GM08714 (cell line): ENCODE results near the gene PPP1R3G.

Experiments
- H3K4me3 ChIP-seq: fragments of 200-500 bp; sonication (Bioruptor generic); 2 replicates; pipeline ENCODE4 v1.5.1; 2014; ENCODE audit warnings: mild to moderate bottlenecking, low read length, inconsistent platforms
- ZNF274 ChIP-seq: IDR thresholded peaks from 2 replicates; pipeline ENCODE4 v1.6.1; 2012; ENCODE audit warnings: mild to moderate bottlenecking, low read depth, low read length

PPP1R3G gene

DNA sequence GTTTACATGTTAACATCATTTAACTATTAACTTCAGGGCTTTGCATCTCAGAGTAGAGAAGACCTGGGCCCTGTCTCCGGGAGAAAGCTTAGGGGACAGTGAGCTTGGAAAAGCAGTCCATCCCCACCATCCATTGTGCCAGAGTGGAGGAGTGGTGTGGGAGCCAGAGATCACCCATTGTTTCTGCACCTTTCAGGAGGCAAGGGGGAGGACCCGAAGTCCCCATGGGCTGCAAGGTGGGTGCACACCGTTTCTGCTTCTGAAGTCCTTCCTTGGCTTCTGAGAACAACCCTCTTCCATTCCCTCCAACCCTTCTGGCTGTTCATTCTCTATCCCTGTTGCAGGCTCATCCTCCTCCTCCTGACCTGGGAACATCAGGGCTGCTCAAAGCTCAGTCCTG is 4.0 kb upstream of the PPP1R3G start:
- no peak overlapping the region for H3K4me3 ChIP-seq

GRCh38 chr6:5081955-5082354 is 3.2 kb upstream of the PPP1R3G start:
- no peak overlapping the region for H3K4me3 ChIP-seq

More for the DNA sequence above, 4.0 kb upstream of the PPP1R3G start:
- TF ChIP-seq ZNF274, result no peak

DNA sequence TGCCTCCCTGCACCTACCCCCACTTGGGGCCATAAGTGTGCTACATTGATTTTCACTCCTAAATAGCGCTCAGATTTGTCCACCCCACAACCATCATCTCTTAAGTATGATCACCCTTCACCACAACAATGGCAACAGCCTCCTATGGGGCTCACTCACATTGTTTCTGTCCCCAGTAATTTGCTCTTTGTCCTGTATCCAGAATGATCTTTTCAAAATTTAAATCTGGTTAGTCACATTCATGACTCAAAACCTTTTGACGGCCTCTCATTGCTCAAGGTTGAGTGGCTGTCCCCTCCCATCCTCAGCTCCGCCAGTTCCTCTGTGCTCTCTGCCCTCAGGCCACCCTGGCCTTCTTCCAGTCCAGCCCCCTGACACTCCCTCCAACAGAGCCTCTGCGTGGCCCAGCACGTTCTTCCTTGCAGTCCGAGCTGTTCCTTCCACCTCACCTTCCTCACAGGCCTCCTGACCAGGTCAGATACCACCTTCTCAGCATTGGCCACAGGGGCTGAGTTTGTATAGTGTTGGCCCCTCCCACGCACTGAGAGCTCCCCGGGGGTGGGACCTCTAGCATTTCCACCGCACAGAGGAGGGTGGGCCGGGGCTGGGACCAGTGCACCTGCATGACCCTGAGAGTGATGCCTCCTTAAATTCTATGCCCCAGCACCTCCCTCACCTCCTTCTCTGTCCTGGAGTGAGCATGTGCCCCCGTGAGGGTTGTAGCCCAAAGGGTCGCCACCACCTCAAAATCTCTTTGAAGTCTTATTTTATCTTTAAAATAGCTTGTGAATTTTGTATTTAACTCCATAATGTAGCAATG is 2.4 kb upstream of the PPP1R3G start:
- no peak overlapping the region for H3K4me3 ChIP-seq
- no peak for TF ChIP-seq ZNF274

More at GRCh38 chr6:5081955-5082354, 3.2 kb upstream of the PPP1R3G start:
- no peak for TF ChIP-seq ZNF274

DNA sequence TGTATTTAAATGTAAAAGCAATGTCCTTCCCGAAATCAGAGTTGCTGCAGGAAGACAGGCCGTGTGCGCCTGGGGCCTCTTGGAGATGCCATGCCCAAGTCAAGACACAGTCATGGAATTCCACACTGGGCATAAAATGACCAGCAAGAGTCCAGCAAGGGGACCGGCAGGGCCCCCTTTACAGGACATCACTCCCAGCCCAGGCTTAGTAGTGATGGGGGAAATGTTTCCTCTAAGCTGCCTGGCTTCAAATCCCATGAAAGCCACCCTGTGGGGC is 1.9 kb upstream of the PPP1R3G start:
- no peak for TF ChIP-seq ZNF274
- no peak overlapping the region for H3K4me3 ChIP-seq

DNA sequence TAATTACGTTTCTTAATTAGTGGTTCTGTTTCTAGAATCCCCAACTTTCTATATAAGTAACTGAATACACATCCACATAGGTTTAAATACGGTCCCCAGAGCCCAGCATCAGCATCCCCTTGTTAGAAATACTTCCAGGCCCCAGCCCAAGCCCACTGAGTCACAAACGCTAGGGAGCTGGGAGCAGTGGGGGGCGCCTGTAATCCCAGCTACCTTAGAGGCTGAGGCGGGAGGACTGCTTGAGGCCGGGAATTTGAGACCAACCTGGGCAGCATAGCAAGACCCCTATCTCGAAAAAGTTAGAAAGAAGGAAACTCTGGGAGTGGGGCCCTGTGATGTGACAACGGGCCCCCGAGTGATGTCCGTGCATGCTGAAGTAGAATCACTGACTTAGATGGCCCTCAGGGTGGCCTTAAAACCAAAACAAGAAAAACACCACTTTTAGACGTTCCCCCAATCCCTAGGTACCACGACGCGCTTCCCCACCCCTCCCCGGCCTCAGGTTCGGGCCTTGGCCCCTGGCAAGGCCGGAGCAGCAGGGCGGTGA is 1.3 kb upstream of the PPP1R3G start:
- TF ChIP-seq ZNF274, result no peak
- no peak overlapping the region; the same call in 1 of the 2 replicates for H3K4me3 ChIP-seq

DNA sequence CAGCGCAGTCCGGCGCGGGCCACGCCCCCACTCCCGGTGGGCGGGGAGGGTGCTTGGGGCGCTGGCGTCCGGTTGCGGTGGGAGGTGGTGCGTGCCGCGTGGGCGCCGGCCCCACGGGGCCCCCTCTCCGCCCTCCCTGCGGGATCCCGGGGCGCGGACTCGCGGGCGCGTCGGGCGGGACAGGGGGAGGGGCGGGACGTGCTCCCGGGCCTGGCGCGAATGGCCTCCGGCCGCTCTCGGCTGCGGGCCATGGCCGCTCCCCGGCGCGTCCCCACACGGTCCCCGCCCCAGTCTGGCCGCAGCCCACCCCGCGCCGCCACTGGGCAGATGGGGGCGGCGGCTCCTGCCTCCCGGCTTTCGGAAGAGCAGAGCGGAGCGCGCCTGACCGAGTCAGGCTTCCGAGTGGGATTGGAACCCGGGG is 771 bp upstream of the PPP1R3G start:
- TF ChIP-seq ZNF274, result no peak
- H3K4me3 ChIP-seq, result peak overlapping the region; percentile 41; the same call in 1 of the 2 replicates

- TF ChIP-seq ZNF274, result no peak
- peak overlapping the region; percentile 41; the same call in 1 of the 2 replicates for H3K4me3 ChIP-seq
Observed at GRCh38 chr6:5085648-5086293, 630 bp downstream of the PPP1R3G start.

DNA sequence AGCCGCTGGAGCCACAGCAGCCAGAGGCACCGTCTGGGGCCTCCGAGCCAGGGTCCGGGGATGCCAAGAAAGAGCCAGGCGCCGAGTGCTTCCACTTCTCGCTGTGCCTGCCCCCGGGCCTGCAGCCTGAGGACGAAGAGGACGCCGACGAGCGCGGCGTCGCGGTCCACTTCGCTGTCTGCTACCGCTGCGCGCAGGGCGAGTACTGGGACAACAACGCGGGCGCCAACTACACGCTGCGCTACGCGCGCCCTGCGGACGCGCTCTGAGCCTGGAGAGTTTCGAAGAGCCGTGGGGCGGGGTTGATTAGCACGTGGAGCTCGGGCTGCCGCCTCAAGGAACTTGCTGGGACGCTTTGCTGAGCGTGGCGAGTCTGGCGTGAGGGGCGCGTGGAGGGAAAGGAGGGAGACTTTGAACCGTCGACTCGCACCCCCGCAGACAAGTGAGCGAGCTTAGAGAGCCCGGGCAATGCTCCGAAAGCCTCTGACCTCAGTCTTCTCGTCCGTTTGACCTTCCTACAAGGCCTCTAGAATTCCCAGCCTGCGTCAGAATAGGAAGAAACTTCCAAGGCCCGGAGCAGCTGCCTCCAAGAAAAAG is 1.3 kb downstream of the PPP1R3G start:
- H3K4me3 ChIP-seq, result no peak overlapping the region

GRCh38 chr6:5087389-5087788 is 2.2 kb downstream of the PPP1R3G start:
- no peak for TF ChIP-seq ZNF274
- H3K4me3 ChIP-seq, result no peak overlapping the region

More for the DNA sequence above, 1.3 kb downstream of the PPP1R3G start:
- no peak for TF ChIP-seq ZNF274

DNA sequence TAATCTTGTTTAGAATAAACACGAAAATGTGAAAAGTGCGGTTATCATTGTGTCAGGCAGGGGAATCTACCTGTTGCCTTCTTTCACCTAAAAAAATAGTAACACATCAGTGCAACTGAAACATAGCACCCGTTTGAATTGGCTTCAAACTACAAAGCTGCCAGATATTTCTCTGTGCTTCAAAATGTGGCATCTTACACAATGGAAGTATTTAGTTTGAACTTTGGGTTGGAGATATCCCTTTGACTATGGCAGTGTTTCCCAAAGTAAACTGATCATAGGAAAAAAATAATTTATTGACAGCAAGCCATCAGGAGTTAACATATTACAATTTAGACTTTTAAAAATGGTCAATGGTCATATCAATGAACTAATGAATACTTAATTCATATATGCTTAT is 3.6 kb downstream of the PPP1R3G start:
- no peak overlapping the region for H3K4me3 ChIP-seq
- no peak for TF ChIP-seq ZNF274

DNA sequence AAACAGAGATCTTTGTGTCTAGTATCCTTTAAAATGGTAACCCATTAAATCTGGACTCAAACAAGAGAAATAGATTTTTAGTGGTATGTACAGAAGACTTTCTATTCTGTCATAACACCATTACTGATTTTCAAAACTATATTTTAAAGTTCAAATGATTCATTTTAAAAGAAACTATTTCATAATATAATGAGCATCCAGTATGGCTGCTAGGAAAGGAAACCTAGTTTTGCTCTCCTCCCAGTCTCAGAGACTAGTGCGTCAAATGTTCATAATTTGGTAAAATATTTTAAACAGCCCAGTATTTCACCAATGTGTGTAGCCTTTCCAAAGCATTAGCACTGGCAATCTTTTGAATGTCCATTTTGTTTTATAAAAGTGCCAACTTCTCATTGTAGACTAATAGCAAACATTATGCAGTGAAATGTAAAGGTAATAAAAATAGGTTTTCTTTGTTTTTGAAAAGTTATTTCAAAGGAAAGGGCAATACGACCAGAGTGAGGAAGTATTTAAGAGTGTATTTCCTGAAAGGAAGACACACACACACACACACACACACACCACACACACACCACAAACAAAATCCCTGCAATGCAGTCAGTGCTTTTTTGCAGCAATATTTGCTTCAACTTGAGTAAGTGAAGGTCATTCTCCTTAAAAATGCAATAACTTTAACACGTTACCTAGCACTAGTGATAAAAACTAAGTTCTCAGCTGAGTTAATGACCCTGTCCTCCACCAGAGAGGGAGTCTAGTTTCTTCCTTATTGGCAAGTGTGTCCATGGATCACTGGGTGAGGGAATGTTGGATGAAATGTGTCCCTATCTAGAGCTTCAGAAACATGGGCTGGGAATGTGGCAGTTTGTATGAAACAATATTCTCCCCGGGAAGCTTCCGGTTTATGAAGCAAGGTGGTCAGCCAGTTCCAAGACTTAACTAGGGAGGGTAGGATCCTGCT is 4.6 kb downstream of the PPP1R3G start:
- H3K4me3 ChIP-seq, result no peak overlapping the region
- TF ChIP-seq ZNF274, result no peak

DNA sequence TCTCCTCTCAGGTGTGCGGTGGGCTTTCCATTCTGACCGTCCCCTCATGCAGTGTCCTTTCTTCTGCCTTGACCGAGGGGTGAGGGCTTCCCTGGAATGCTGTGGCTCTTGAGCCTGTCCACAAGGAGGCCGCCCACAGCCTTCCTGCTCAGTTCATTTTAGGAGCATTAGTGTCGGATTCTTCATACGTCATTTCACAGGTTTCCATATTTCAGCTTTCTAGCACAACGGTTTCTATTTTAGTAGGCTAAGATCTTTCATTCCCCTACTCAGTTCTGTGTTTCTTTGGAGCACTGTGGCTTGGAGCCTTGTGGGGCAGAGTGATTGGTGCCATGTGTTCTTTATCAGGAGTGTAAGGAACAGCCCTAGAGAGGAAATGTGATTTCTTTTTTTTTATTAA is 5.5 kb downstream of the PPP1R3G start:
- no peak overlapping the region for H3K4me3 ChIP-seq
- no peak for TF ChIP-seq ZNF274

DNA sequence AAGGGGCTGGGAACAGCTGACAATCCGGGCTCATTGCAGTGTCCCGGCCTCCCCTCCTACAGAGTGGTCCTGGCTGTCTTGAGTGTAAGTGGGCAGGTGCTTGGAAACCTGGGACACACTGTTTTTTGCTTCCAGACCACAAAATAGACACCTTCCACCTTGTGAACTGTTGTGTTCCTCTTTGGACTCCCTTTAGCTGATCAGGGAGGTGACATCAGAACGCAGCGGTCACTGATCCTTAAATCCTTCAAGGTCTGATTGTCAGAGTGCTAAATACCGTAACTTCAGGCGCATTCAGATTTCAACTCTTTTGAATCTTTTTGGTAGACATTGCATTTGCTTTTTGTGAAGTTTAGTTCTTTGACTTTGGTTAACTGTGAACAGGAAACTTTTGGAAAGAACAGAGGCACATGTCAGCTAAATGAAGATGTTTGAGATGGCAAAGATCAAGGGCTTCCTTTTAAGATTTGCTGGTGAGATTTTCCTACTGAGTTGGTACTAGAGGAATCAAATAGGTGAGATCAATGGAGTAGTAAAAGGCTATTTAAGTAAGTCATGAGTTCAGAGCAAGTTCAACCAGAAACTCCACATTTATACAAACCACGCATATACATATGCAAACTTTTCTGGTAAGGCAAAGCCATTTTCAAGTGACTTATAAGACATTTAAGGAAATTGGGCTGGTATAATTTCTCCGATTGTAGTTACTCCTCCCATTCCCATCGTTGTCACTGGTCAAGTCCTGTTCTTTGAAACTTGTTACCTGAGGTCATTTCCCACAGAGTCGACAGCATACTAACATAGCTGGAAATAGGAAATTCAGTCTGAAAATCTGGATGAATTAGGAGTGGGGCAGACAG is 6.3 kb downstream of the PPP1R3G start:
- no peak overlapping the region for H3K4me3 ChIP-seq
- no peak for TF ChIP-seq ZNF274
